Activated T-cell treated with anti-CD3 and anti-CD28 coated beads for 1 hour (primary cell): ENCODE results near the gene NME8.
"Not testable (repeated sequence)": the region's sequence is repeated elsewhere in the genome, so short reads cannot be mapped to it uniquely, and the experiment has no call there.

Source experiments
- DNase-seq: peaks from one replicate; pipeline ENCODE4 v3.0.0-alpha.2; 2020; ENCODE audit warnings: low read depth

The NME8 gene

GRCh38 chr7:37848297-37848696, at the start of gene NME8:
Gene NME8 (plus strand): TSS chr7:37848597. CDS start chr7:37850267, 1,670 bp downstream.
- no peak for DNase-seq

GRCh38 chr7:37806152-37806551, 42.2 kb upstream of the NME8 start:
- no peak for DNase-seq

- DNase-seq, result not testable (repeated sequence)
Measured at GRCh38 chr7:37812161-37812580, 36.2 kb upstream of the NME8 start.

GRCh38 chr7:37815671-37816371, 32.6 kb upstream of the NME8 start:
- no peak for DNase-seq

- DNase-seq, result no peak
Measured at GRCh38 chr7:37816922-37817590, 31.3 kb upstream of the NME8 start.

GRCh38 chr7:37817591-37817960, 30.8 kb upstream of the NME8 start:
- DNase-seq, result no peak

- no peak for DNase-seq
Measured at GRCh38 chr7:37817996-37818720, 30.2 kb upstream of the NME8 start.

- DNase-seq, result no peak
Measured at GRCh38 chr7:37820708-37821468, 27.5 kb upstream of the NME8 start.

- DNase-seq, result no peak
Measured at GRCh38 chr7:37822946-37823345, 25.5 kb upstream of the NME8 start.

GRCh38 chr7:37823557-37823956, 24.8 kb upstream of the NME8 start:
- no peak for DNase-seq

GRCh38 chr7:37825038-37825437, 23.4 kb upstream of the NME8 start:
- DNase-seq, result no peak

- no peak for DNase-seq
Measured at GRCh38 chr7:37826825-37827224, 21.6 kb upstream of the NME8 start.

GRCh38 chr7:37831244-37831643, 17.2 kb upstream of the NME8 start:
- DNase-seq, result no peak

- DNase-seq, result no peak
Measured at GRCh38 chr7:37832194-37832593, 16.2 kb upstream of the NME8 start.

GRCh38 chr7:37833107-37833817, 15.1 kb upstream of the NME8 start:
- no peak for DNase-seq

GRCh38 chr7:37833818-37834146, 14.6 kb upstream of the NME8 start:
- DNase-seq, result no peak

- DNase-seq, result no peak
Measured at GRCh38 chr7:37853468-37853867, 5.1 kb downstream of the NME8 start.

GRCh38 chr7:37882086-37882485, 33.7 kb downstream of the NME8 start:
- DNase-seq, result no peak

- no peak for DNase-seq
Measured at GRCh38 chr7:37893359-37893758, 45.0 kb downstream of the NME8 start.

- no peak for DNase-seq
Measured at GRCh38 chr7:37894671-37895070, 46.3 kb downstream of the NME8 start.

- DNase-seq, result no peak
Measured at GRCh38 chr7:37899712-37900247, 51.4 kb downstream of the NME8 start.
